ENCODE results near the gene ATF7IP.

The ATF7IP gene

DNA sequence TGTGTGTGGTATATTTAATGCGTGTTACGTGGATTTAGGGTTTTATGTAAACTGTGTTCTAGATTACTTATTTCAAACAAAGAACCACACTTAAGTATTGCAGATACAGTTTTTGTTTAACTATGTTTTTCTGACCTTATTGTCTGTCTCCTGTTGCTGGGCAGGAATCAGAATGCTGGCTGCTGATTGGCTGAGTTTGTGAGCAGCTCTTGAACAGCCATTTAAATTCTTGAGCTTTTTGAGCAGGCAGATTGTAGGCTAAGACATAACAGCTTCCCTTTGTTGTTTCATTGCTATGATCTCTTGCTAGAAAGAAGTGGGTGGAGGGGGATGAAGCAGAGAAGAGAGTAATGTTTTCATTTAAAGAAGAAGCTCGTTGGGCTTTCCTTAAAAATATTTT lies 52.2 kb downstream of the ATF7IP start:
- DNase-seq = peak; percentile 73

DNA sequence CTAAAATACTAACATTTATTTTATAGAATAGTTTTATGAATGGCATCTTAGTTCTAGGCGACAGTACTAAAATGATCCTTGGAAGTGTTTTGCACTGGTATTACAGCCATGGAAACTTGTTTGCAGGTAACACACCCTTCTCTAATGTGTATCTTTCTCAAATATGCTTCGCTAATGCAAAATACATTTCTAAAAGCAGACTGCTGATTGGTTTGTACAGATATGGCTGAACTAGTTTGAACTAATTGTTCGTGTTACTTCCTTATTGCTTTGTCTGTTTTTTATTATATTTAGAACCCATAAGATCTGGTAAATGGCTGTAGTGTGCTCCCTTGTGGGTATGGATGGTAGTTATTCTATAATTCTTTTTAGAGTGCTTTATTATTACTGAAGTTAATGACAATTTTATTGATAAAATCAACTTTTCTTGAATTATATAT lies 53.0 kb downstream of the ATF7IP start:
- DNase-seq = no peak

DNA sequence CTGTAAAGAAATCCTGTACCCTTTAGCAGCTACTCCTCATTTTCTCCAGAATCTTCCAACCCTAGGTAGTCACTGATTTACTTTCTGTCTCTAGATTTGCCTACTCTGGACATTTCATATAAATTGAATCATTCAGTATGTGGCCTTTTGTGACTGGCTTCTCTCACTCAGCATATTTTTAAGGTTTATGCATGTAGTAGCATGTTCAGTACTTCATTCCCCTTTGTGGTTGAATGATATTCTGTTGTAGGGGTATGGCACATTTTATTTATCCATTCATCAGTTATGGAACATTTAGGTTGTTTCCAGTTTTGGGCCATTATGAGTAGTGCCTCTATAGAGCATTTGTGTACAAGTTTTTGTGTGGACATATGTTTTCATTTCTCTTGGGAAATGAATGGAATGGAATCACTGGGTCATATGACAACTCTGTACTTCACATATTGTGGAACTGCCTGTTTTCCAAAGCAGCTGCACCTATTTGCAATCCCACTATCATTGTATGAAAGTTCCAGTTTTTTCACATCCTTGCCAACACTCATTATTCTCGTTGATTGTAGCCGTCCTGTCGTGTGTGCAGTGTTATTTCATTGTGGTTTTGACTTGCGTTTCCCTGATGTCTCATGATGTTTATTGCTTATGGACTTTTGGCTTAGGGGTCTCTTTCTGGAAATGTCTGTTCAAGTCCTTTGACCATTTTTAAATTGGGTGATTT lies 57.2 kb downstream of the ATF7IP start:
- no peak for DNase-seq

DNA sequence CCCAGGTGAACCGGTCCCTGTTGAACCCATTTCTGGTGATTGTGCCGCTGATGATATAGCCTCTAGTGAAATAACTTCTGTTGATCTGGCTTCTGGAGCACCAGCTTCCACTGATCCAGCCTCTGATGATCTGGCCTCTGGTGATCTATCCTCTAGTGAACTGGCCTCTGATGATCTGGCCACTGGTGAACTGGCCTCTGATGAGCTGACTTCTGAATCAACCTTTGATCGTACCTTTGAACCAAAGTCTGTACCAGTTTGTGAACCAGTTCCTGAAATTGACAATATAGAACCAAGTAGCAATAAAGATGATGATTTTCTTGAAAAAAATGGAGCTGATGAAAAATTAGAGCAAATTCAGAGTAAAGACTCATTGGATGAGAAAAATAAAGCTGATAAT lies 59.1 kb downstream of the ATF7IP start:
- no peak for DNase-seq

DNA sequence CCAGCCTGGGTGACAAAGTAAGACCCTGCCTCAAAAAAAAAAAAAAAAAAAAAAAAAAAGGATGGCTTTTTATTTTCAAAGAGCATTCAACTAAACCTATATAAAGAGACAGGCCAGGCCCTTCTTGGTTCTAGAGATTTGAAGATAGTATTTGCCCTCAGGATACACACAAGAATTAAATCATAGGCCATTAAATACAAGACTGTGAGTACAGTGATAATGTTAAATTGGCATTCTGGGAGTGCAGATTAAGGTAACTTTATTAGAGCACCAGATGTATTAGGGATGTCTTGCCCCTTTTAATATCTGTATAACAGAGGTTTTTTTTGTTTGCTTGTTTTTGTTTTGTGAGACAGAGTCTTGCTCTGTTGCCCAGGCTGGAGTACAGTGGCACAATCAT lies 61.3 kb downstream of the ATF7IP start:
- DNase-seq = no peak

DNA sequence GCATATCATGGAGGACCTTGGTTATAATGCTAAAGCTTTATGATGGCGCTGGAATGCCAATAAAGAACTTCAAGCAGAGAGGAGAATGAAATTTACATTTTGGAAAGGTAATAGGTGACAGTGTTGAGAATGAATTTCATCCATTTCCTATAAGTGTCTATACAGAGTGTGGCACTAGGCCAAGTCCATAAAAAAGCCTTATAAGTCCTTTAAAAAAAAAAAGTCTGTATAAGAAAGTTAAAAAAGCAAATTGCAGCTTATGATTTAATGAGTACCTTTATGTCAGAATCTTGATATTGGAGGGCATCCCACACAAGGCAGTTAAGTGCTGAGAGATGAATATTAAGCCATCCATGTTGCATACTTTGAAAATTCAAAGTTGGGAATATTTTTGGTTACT lies 62.4 kb downstream of the ATF7IP start:
- no peak for DNase-seq

DNA sequence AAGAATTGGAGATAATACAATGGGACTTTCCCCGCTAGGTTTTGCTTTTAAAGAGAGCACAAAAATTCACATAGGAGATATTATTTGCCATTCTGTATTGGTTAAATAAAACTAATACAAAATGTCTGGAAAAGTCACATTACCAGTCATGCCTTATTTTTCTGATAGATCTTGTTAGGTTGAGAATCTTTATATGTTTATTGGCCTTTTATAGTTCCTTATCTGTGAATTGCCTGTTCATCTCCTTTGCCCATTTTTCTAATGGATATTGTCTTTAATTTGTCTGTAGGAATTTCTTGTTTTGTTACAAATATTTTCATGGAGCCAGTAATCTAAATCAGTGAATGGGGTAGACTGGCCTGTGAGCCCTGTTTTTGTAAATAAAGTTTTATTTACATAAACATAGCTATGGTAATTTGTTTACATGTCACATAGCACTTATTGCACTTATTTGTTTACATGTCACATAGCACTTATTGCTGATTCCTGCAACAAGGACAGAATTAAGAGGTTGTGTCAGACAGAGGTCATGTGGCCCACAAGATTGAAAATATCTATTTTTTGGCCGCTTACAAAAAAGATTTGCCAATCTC lies 65.0 kb downstream of the ATF7IP start:
- no peak for DNase-seq

DNA sequence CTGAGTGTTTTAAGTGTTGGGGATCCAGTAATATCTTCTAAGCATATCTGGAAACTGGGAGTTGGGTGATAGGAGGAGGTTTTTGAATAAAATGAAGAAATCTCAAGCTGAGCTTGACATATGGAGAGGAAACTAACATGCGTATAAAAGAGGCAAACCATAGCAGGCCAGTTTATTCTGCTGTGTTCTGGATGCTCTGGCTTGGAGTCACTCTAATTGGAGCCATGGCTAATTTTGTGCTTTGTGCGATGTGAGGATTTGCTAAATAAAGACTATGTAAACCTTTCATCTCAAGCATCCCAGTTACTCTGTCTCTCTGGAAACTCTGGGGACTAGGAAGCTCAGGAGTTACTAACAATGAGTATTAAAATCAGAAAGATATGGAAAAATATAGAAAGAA lies 66.5 kb downstream of the ATF7IP start:
- no peak for DNase-seq

DNA sequence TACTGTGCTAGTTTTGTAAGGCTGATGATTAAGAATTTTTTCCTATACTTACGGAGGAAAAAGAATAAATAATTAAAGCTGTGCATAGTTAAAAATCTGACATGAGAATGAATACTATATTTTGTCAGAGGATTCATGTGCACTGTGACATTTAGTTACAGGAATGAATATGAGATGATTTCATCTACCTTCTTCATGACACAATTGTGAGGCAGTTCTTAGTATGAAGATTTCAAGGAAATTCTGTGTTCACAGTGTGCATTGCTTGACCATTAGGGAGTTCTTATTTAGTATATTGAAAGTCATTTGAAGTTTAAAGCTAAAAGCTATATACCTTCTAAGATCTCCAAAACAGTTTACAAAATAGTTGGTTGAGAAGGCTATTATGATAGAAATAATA lies 70.1 kb downstream of the ATF7IP start:
- DNase-seq = no peak

DNA sequence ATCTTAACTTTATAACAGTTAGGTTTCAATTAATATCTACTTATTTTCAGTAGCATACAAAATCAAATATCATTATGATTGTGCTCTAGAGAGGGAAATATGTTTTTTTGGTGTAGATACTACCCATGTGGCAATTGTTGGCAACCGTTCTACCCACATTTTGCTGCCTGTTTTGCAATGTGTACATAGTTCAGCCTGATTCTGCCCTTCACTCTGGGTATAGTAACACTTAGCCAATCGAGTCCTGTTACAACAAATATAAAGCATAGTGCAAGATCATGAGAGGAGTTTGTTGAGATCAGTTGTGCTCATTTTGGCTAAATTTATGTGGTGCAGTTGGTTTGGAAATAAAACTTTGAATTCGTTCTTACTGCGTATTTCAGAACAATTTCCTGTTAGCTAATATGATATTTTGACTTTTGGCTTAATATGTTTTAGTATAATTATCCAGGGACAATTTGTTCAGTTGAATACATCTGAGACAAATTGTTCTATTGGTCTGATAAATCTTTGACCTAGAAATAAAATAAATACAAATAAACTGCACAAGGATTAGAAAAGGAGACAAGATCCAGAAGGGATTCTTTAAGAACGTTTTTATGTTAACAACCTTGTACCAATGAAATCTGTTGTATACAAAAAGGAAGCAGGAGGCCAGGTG lies 76.9 kb downstream of the ATF7IP start:
- DNase-seq = no peak

DNA sequence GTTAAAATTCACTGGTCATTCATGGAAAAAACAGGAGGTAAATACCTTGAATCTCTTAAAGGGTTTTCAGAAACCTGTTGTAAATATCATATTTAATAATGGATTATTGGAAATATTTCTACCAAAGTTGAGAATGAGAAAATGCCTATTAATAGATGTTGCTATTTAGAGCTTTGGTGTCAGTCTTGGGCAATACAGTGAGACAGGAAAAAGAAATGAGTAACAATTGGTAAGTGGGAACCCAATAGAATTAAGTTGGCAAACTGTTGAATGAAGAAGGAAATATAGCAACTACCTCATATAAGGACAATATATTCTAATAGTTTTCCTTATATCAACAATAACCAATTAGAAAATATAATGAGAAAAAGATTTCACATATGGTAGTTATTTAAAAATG lies 78.0 kb downstream of the ATF7IP start:
- DNase-seq = no peak

DNA sequence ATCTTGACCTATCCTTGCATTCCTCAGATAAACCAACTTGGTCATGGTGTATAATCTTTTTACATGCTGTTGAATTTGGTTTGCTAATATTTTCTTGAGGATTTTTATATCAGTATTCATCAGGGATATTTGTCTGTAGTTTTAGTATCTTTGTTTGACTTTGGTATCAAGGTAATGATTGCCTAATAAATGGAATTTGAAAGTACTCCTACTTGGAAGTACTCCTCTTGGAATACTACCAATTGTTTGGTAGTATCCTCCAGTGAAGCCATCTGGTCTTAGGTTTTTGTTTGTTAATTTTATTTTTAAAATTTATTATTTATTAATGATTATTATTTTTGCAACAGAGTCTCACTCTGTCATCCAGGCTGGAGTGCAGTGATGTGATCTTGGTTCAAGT lies 85.0 kb downstream of the ATF7IP start:
- DNase-seq = no peak

DNA sequence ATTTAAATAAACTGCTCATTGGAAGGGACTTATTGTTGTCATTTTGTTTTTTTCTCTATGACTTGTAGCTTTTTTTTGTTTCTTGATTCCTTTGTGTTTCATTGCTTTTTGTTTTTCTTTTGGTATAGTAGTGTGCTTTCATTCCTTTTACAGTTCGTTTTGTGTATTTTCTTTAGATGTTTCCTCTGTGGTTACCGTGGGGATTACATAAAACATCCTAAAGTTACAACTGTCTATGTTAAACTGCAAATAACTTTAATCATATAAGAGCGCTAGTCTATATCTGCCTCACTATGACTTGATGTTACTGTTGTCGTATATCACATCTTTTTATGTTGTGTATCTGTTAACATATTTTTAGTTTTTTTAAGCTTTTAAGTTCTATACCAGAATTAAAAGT lies 86.9 kb downstream of the ATF7IP start:
- DNase-seq = no peak

DNA sequence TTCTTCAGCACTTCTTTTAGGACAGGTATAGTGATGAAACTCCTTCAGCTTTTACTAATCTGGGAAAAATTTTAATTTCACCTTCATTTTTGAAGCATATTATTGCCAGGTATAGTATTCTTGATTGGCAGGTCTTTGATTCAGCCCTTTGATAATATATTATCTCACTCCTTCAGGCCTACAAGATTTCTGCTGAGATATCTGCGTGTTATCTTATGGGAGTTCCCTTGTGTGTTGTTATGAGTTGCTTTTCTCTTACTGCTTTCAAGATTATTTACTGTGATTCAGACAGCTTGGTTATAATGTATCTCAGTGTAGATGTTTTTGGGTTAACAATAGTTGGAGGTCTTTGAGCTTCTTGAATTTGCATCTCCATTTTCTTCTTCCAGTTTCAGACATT lies 87.4 kb downstream of the ATF7IP start:
- DNase-seq = no peak

DNA sequence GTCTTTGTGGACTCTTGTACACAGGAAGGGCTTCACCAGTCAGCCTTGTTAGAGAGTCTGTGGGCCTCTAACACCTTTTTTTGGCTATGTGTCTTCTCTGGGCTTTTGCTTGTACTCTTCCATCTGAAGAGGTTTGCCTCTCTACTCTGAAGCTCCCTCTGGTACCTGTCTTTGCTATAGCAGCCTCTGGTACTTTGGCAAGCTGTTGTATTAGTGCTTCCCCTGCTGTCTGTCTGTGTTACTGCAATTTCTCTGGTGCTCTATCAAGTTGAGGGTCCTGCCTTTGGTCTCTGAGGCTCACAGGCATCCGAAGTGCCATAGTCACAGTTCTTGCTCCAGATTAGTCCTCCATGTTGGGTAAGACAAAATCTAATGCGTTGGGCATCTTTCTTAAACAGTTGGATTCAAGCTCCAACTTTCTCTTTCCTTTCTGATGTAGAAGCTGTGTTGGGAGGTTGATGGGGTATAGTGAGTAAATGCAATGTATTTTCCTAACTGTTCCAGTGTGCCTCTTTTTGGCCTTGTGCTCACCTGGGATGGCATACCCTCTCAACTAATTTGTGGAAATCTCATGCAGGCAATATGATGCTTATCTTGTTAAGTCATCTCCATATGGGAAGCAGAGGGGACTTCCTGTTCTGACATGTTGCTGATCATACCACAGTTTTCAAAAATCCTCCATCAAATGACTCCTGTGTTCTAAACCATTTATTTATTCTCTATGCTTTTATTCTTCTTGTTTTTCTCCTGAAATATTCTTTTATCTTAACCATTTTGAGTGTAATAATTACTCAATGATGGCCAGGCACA lies 88.8 kb downstream of the ATF7IP start:
- no peak for DNase-seq

DNA sequence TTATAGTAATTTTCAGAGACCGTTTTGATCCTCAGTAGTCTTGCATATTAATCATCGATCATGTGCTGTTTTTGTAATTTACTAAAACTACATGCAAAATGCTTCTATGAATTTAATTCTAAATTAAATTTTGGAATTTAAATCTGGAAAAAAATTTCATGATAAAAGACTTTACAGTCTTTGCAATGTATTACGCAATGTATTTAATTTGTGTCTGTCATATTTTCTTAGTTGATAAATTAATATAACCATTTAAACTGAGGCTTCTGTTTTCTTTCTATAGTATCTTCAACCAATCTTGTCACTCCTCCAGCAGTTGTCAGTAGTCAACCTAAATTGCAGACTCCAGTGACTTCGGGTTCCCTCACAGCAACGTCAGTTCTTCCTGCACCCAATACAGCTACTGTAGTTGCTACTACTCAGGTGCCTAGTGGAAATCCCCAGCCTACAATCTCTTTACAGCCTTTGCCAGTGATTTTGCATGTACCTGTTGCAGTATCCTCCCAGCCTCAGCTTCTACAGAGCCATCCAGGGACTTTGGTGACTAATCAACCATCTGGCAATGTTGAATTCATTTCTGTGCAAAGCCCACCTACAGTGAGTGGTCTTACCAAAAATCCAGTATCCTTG lies 94.8 kb downstream of the ATF7IP start:
- DNase-seq = no peak

DNA sequence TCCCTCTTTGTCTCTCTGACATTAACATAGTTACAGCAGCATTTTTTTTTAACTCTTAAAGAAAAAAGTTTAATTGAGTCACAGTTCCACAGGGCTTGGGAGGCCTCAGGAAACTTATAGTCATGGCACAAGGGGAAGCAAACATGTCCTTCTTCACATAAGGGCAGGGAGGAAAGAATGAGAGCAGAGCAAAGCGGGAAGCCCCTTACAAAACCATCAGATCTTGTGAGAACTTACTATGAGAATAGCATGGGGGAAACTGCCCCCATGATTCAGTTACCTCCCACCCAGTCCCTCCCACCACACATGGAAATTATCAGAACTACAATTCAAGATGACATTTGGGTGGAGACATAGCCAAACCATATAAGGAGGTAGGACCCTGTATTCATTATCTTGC lies 106.0 kb downstream of the ATF7IP start:
- no peak for DNase-seq

DNA sequence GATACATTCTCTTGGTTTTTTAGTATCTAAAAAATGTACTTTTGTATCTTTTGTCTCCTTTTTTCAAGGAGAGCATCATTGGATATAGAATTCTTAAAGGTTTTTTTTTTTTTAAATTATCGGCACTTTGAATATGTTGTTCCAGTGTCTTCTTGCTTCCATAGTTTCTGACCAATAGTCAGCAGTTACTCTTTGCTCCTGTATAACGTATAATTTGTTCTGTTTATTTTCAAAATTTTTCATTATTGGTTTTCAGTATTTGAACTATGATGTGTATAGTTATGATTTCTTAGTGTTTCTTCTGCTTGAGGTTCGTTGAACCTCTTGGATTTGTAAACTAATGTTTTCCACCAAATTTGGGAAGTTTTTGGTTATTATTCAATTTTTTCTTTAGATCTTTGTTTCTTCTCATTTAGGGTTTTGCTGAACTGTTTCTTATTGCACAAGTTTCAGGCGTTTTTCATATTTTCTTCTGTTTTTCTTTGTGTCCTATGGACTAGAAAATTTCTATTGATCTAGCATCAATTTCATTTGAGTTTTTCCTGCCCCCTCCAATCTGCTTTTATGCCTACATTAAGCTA lies 108.3 kb downstream of the ATF7IP start:
- no peak for DNase-seq

DNA sequence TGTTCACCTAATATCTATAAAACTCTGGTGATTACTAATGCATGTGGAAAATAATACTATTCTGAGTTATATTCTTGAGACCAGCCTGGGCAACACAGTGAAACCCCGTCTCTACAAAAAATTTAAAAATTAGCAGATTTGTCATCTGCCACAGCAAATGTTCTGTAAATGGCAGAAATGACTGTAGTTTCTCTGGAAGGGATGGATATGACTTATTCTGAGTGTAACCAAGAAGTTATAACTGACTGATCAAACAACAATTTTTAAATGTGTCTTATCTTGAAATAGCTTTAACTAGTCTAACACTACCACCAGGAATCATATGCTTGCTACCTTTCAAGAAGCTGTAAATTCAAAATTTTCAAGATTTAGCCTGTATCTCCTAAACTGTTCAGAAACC lies 113.5 kb downstream of the ATF7IP start:
- DNase-seq = no peak

DNA sequence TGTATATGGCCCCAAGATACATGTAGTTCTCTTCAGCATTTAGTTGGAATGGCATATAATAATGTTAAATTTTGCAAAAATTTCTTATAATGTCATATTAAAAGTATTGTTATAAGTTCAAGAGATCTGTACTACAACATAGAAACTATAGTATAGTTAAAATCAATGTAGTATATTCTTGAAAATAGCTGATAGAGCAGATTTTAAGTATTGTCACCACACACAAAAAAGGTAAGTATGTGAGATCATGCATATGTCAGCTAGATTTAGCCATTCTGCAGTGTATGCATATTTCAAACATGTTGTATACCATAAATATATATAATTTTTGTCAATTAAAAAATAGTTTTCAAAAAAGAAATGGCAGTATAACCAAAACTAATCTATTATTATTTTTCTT lies 115.7 kb downstream of the ATF7IP start:
- DNase-seq = no peak

DNA sequence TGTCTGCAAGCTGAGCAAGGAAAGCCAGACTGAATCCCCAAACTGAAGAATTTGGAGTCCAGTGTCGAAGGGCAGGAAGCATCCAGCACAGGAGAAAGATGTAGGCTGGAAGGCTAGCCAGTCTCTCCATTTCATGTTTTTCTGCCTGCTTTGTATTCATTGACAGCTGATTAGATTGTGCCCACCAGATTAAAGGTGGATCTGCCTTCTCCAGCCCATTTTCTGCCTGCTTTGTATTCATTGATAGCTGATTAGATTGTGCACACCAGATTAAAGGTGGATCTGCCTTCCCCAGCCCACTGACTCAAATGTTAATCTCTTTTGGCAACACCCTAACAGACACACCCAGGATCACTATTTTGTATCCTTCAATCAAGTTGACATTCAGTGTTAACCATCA lies 116.9 kb downstream of the ATF7IP start:
- no peak for DNase-seq

DNA sequence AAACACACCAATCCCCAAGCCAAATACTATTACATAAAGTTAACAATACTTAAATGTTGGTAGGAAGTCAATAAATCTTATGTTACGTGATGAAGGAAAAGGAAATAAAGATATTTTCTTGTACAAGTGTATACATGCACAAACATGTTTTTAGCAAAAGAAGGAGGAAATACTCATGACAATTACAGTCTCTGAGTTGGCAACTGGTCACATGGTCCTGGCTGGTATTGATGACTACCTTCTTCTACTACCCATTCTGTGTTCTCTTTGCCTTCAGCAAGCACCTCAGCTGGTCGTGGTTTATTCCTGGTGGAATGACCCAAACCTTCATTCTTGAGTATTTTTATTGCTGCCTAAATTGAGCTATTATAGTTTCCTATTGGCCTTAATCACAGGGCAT lies 117.4 kb downstream of the ATF7IP start:
- no peak for DNase-seq

DNA sequence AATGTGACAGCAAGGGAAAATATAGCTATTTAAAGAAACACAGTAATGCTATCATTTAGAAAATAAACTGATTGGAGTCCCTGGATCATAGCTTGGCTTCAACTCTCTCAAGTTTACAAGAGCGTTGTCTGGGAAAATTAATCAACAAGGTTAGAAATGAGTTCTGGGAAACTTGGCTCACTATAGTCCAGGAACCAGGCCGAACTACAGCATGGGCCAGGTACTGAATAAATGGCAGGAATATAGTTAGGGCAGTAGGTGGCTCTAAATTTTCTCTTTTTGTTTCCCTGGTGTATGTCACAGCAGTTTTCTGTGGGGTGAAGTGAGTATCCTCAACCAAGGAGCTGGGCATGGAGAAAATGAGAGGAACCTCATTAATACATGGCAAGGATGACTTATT lies 129.8 kb downstream of the ATF7IP start:
- no peak for DNase-seq
